ENCODE measurements around the gene ZNF638.

GRCh38 chr2:71285706-71286105, 45.9 kb upstream of the ZNF638 start:
- TF ChIP-seq CTCF (IDR thresholded peaks at IDR 0.05) (no peak), ZFX (IDR thresholded peaks at IDR 0.05; ENCODE audit: borderline replicate concordance) (no peak)
